Measurements from ENCODE around the gene OR10X1. TPM values are rescaled to one million over a fixed set of nuclear protein-coding genes. Genes with fewer than 3 reads are reported as not detected.

The OR10X1 gene
- total RNA-seq, 4 donors from 2014 or later = not detected

GRCh38 chr1:158552296-158552695, 27.4 kb downstream of the OR10X1 start:
- no peaks in the 10 kb centered on the region for H3K27me3 ChIP-seq
- DNase-seq = no peak
- no peak for TF ChIP-seq POLR2A (IDR thresholded peaks at IDR 0.05)
- TF ChIP-seq, protein P1, sequence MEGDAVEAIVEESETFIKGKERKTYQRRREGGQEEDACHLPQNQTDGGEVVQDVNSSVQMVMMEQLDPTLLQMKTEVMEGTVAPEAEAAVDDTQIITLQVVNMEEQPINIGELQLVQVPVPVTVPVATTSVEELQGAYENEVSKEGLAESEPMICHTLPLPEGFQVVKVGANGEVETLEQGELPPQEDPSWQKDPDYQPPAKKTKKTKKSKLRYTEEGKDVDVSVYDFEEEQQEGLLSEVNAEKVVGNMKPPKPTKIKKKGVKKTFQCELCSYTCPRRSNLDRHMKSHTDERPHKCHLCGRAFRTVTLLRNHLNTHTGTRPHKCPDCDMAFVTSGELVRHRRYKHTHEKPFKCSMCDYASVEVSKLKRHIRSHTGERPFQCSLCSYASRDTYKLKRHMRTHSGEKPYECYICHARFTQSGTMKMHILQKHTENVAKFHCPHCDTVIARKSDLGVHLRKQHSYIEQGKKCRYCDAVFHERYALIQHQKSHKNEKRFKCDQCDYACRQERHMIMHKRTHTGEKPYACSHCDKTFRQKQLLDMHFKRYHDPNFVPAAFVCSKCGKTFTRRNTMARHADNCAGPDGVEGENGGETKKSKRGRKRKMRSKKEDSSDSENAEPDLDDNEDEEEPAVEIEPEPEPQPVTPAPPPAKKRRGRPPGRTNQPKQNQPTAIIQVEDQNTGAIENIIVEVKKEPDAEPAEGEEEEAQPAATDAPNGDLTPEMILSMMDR (IDR thresholded peaks at IDR 0.05) = no peak
- H3K4me3 ChIP-seq (replicated peaks in 1 of 3) = no peak overlapping the region
- 63 to 73% methylated on average over 1 of the region's 1 CpG for WGBS, 2 donors
- no peaks in the 10 kb centered on the region for H3K4me1 ChIP-seq
- no peaks in the 10 kb centered on the region for H3K9me3 ChIP-seq
- no peaks in the 10 kb centered on the region for H3K36me3 ChIP-seq
- H3K27ac ChIP-seq = no peak overlapping the region
- intact Hi-C loops (cut with DNase I) = no loop called here

GRCh38 chr1:158547533-158547932, 32.2 kb downstream of the OR10X1 start:
- TF ChIP-seq POLR2A (IDR thresholded peaks at IDR 0.05) = no peak
- no peak for DNase-seq
- no peak overlapping the region for H3K4me3 ChIP-seq (replicated peaks in 1 of 3)
- no peaks in the 10 kb centered on the region for H3K27me3 ChIP-seq
- intact Hi-C loops (cut with DNase I) = no loop called here
- H3K4me1 ChIP-seq = no peaks in the 10 kb centered on the region
- H3K27ac ChIP-seq = no peak overlapping the region
- H3K9me3 ChIP-seq = no peaks in the 10 kb centered on the region
- H3K36me3 ChIP-seq = no peaks in the 10 kb centered on the region
- 98% methylated on average over 2 of the region's 2 CpGs for WGBS, 2 donors

DNA sequence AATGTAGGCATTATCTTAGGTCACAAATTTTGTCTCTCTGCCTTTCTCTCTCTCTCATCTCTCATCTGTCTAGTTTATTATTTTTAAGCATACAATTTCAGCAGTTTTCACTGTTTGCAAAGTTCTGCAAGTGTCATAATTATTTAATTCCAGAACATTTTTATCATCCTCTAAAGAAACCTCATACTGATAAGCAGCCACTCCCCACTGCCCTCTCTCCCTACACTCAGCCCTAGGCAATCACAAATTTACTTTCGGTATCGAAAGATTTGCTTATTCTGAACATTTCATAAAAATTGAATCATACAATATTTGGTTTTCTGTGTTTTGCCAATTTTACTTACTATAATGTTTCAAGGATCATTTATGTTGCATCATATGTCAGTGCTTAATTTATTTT, 42.1 kb downstream of the OR10X1 start:
- no peaks in the 10 kb centered on the region for H3K27me3 ChIP-seq
- no peak for TF ChIP-seq POLR2A (IDR thresholded peaks at IDR 0.05)
- TF ChIP-seq, protein P1 (IDR thresholded peaks at IDR 0.05) = no peak
- no peak overlapping the region for H3K27ac ChIP-seq
- no peaks in the 10 kb centered on the region for H3K36me3 ChIP-seq
- intact Hi-C loops (cut with DNase I) = no loop called here
- H3K4me3 ChIP-seq (replicated peaks in 1 of 3) = no peak overlapping the region
- WGBS, 2 donors = 93 to 95% methylated on average over 2 of the region's 2 CpGs
- H3K9me3 ChIP-seq = no peaks in the 10 kb centered on the region
- DNase-seq = no peak
- H3K4me1 ChIP-seq = no peaks in the 10 kb centered on the region

- H3K27ac ChIP-seq = no peak overlapping the region
- H3K4me1 ChIP-seq = no peaks in the 10 kb centered on the region
- H3K36me3 ChIP-seq = no peaks in the 10 kb centered on the region
- intact Hi-C loops (cut with DNase I) = no loop called here
- no peak for DNase-seq
- WGBS, 2 donors = 26 to 31% methylated on average over 5 of the region's 5 CpGs
- H3K27me3 ChIP-seq = no peaks in the 10 kb centered on the region
- TF ChIP-seq, protein P1 (IDR thresholded peaks at IDR 0.05) = no peak
- no peak for TF ChIP-seq POLR2A (IDR thresholded peaks at IDR 0.05)
- no peaks in the 10 kb centered on the region for H3K9me3 ChIP-seq
- no peak overlapping the region for H3K4me3 ChIP-seq (replicated peaks in 1 of 3)
Measured at GRCh38 chr1:158534496-158534895, 45.2 kb downstream of the OR10X1 start.

Other genes starting within 250 kb of the OR10X1 start
- under 1 TPM in 1 of 4 donors, not detected in 3; 0.22 TPM for gene CD1B, start 248.4 kb downstream of the OR10X1 start, total RNA-seq
- under 1 TPM in 1 of 4 donors, not detected in 3; 0.92 TPM for gene CD1E, start 226.0 kb downstream of the OR10X1 start, total RNA-seq
- gene OR10T2, start 180.4 kb downstream of the OR10X1 start, total RNA-seq = not detected
- gene OR10K2, start 153.7 kb downstream of the OR10X1 start, total RNA-seq = not detected
- gene OR10K1, start 118.1 kb downstream of the OR10X1 start, total RNA-seq = not detected
- gene OR10R2, start 107.7 kb downstream of the OR10X1 start, total RNA-seq = not detected
- not detected for gene OR6Y1, start 25.5 kb downstream of the OR10X1 start, total RNA-seq
- not detected for gene OR6P1, start 9.3 kb downstream of the OR10X1 start, total RNA-seq
- gene OR10Z1, start 25.4 kb upstream of the OR10X1 start, total RNA-seq = not detected
- gene SPTA1, start 106.8 kb upstream of the OR10X1 start, total RNA-seq = under 1 TPM in 2 of 4 donors, not detected in 2; 0.10 to 0.11 TPM
- gene OR6K2, start 120.8 kb upstream of the OR10X1 start, total RNA-seq = not detected
- not detected for gene OR6K3, start 140.8 kb upstream of the OR10X1 start, total RNA-seq
- not detected for gene OR6K6, start 174.8 kb upstream of the OR10X1 start, total RNA-seq
- not detected for gene OR6N1, start 192.3 kb upstream of the OR10X1 start, total RNA-seq
- not detected for gene OR6N2, start 201.3 kb upstream of the OR10X1 start, total RNA-seq

Data from thyroid gland (tissue), 4 donors.